Endometrial microvascular endothelial cells (primary cell): ENCODE measurements around the gene NLRP3. TPM values are rescaled to one million over a fixed set of nuclear protein-coding genes. Genes with fewer than 3 reads are reported as not detected.
"Not testable (repeated sequence)": the region's sequence is repeated elsewhere in the genome, so short reads cannot be mapped to it uniquely, and the experiment has no call there.

ENCODE experiments used
- in situ Hi-C: cut with HindIII; loops from 2 replicates; pipeline ENCODE4 v1.10.0; 2017; ENCODE audit warnings: low sequenced_read_pairs, low pct_unique_long_range_greater_than_20kb; ENCODE audit errors: inconsistent ontology term
- total RNA-seq: library from RNA; depleted of rRNA; stranded (reverse); fragments of >200 nt; gene quantifications from one replicate; pipeline ENCODE4 v1.2.3, GENCODE V29; 2015; ENCODE audit errors: inconsistent ontology term

The NLRP3 gene
- total RNA-seq, 1 donor from 2014 or later = 4.7 TPM

- in situ Hi-C loops = no loop called here
These were observed 41.1 kb downstream of the NLRP3 start for GRCh38 chr1:247456914-247457639.

GRCh38 chr1:247459507-247459906, 43.5 kb downstream of the NLRP3 start:
- in situ Hi-C loops = no loop called here

- in situ Hi-C loops = no loop called here
These were observed 49.8 kb downstream of the NLRP3 start for GRCh38 chr1:247465796-247466195.

GRCh38 chr1:247467129-247467528, 51.2 kb downstream of the NLRP3 start:
- in situ Hi-C loops = no loop called here

- in situ Hi-C loops = no loop called here
These were observed 52.6 kb downstream of the NLRP3 start for GRCh38 chr1:247468481-247469140.

DNA sequence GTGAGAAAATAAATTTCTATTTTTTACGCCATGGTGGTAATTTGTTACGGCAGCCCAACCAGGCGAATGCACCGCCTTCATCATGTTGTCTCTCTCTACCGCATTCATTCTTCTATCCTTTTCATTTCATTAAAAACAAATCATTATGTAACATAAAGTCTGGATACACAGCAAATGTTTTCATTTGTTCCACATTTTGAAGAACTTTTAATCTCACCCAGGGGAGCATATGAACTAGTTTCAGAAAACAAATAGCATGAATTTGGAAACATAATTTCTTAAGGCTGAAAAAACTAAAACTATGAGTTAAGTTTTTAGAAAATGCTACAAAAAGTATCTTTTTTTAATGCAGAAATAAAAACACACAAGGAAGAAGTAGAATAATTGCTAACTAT, 53.2 kb downstream of the NLRP3 start:
- in situ Hi-C loops = no loop called here

DNA sequence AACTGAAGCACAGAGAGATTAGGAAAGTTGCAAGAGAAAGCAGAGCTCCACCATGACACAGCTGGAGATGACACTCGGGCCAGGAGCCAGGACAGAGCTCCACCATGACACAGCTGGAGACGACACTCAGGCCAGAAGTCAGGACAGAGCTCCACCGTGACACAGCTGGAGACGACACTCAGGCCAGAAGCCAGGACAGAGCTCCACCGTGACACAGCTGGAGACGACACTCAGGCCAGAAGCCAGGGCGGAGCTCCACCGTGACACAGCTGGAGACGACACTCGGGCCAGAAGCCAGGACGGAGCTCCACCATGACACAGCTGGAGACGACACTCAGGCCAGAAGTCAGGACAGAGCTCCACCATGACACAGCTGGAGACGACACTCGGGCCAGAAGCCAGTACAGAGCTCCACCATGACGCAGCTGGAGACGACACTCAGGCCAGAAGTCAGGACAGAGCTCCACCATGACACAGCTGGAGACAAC, 55.0 kb downstream of the NLRP3 start:
- in situ Hi-C loops = not testable (repeated sequence)

- in situ Hi-C loops = no loop called here
These were observed 55.6 kb downstream of the NLRP3 start for GRCh38 chr1:247471445-247472016.

DNA sequence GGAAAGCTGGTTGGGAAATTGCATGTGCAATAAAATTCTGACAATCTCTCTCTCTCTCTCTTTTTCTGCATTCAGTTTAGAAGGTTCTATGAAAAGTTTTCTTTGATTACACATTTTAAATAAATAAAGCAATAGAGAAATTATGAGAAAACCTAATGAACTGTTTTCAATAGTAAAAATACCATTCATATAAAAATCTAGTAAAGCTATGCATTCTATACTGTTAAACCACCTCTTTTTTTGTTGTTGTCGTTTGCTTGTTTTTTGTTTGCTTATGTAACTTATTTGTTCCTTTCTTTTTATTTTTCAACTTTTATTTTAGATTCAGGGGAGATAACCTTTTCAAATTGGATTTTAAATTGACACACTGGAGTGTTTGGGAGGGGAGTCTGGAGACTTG, 56.1 kb downstream of the NLRP3 start:
- in situ Hi-C loops = no loop called here

GRCh38 chr1:247474367-247474766, 58.4 kb downstream of the NLRP3 start:
- in situ Hi-C loops = no loop called here

DNA sequence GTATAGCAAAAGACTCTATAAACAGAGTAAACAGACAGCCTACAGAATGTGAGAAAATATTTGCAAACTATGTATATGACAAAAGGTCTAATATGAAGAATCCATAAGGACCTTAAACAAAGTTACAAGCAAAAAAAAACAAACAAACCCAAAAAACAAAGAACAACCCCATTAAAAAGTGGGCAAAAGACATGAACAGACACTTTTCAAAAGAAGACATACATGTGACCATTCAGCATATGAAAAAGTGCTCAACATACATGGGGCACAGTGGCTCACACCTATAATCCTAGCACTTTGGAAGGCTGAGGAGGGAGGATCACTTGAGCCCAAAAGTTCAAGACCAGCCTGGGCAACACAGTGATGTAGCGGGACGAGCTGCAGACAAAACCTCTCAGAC, 59.8 kb downstream of the NLRP3 start:
- in situ Hi-C loops = no loop called here

DNA sequence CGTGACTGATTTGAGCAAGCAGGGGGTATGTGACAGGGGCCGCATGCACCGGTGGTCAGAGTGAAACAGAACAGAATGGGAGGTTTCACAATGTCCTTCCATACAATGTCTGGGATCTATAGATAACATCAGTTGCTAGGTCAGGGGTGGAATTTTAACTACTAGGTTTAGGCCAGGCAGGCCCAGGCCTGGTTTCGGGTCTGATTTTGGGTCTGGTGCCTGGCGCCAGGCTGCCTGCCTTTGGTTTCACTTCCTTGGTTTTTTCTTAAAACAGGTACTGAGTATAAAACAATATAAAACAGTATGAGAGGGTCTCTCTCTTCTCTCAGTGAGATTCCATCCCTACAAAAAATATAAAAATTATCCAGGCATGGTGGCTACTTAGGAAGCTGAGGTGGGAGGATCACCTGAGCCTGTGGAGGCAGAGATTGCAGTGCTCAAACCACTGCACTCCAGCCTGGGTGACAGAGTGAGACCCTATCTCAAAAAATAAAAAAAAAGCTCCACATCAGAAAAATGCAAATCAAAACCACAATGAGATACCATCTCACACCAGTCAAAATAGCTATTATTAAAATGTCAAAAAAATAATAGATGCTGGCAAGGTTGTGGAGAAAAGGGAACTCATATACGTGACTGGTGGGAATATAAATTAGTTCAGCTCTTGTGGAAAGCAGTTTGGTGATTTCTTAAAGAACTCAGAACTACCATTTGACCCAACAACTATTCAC, 60.5 kb downstream of the NLRP3 start:
- in situ Hi-C loops = not testable (repeated sequence)

DNA sequence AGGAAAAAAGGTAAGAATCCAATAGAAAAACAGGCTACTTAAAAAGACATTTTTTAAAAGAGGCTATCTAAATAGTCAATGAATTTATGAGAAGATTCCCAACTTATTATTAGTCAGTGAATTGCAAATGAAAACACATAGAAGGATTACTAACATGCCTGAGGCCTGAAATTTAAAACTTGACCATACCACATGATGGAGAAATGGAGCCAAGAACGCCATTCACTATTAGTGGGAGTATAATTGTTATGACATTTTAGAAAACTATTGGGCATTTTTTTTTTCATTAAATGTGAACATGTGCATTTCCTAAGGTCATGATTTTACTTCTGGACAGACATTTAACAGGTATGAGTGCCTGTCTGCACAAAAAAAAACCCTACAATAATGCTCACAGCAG, 66.8 kb downstream of the NLRP3 start:
- in situ Hi-C loops = no loop called here

DNA sequence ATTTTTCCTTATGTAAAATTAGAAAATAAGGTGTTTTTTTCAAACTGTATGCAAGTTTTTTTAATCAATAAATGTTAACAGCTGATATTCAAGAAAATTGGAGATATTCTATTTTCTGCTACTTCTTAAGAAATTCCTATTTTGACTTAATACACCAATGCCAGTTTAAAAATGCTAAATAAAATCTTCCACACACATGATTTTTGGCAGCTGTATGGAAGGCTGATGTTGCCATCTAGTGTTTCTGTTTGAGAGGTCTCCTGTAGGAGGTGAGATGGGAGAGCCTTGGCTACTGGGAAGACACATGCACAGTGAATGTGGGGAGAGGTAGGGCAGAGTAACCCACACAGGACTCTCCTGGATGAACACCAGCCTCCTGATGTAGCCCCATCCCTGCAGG, 71.1 kb downstream of the NLRP3 start:
- in situ Hi-C loops = no loop called here

- in situ Hi-C loops = no loop called here
These were observed 75.4 kb downstream of the NLRP3 start for GRCh38 chr1:247491328-247491727.

DNA sequence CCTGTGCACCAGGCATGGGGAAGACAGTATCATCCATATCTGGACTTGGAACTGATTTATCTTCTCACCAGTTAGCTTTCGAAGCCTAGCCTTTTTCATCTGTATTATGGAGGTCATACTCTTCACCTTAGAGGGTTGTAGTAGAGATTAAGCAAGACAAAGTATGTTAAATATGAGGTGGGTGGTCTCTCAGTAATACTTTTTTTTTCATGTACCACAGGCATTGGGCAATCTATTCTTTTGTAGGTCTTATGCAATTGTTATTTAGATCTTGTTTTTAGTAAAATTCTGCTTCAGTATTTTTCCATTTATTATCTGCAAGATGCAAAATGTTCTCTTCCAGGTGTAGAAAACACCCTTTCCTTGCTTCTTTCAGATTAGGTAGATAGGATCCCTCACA, 77.1 kb downstream of the NLRP3 start:
- in situ Hi-C loops = no loop called here

DNA sequence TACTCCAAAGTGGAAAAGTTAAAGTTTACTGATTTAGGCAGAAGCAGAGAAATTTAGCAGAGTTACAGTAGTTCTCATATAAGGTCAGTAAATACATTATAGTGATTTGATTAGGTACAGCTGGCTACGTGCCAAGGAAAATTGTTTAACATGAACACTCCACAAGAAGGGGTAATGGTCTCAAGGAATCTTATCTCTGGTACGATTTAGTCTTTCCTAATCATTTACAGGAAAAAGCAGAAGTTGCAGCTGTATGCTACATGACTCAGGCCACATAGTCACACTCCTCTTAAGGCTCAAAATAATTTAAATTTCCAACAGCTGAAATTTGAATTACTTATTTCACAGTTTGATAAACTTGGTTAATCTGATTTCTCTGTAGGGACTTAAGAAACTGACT, 78.8 kb downstream of the NLRP3 start:
- in situ Hi-C loops = no loop called here

DNA sequence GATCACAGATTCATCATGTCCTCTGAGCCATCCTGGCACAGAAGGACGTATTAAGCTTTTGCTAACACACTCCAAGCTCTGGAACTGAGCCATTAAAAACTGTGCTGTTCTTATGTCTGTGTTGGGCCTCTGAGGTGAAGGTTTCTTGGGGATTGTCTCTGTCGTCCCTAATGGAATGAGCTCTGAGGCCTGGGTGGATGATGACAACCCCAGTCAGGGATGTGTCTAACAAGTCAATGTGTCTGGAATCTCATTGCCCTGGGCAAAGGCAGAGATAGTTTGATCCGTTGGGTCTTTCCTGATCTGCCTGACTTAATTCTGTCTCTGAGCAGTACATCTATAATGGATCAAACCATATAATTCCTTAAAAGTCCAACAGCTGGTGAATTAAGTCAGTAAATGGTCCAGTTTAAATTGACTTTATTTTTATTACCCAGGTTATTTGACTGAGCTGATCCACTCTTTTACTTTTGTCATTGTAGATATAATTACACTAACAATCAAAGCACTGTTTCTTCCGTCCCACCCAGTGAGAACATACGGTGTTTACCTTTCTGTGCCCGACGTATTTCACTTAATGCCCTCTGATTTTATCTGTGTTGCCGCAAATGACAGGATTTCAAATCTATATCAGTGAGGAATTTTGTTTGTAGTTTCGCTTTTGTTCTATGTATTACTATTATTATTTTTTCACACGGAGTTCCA, 80.8 kb downstream of the NLRP3 start:
- in situ Hi-C loops = no loop called here
